ENCODE measurements around the gene CALCOCO1. TPM values are rescaled to one million over a fixed set of nuclear protein-coding genes. Genes with fewer than 3 reads are reported as not detected.

The CALCOCO1 gene
- total and polyA plus RNA-seq, 9 of the 15 experiments (the other 6 are each of a cell fraction or from before 2014, with no cell fraction given) = 1.9 to 31.8 (median 11.0) TPM

GRCh38 chr12:53737951-53738405, 10.7 kb upstream of the CALCOCO1 start:
- Histone ChIP-seq H3K4me1 (replicated peaks in 1 of 2; ENCODE audit: control insufficient read depth in 2 of 2, insufficient read depth in 2 of 2, low read length in 2 of 2) (peaks cover 0 to 15% of the 10 kb centered on the region in 2 experiments; a peak in 3 of 5 replicates), H4K20me1 (replicated peaks; ENCODE audit: control insufficient read depth, insufficient read depth, low read length) (peaks cover 12% of the 10 kb centered on the region), H3K27me3 (ENCODE audit: control insufficient read depth in 2 of 2, insufficient read depth in 2 of 2, low read length in 2 of 2) (peaks cover 58 to 70% of the 10 kb centered on the region in 2 experiments), H3K9me1 (ENCODE audit: control insufficient read depth, insufficient read depth, low read length) (no peaks in the 10 kb centered on the region), H3K9ac (ENCODE audit: insufficient read depth in 1 of 2, low read depth in 2 of 2, low read length in 2 of 2) (no peak overlapping the region), H3K79me2 (ENCODE audit: control insufficient read depth, insufficient read depth, low read length) (no peaks in the 10 kb centered on the region), H2AFZ (ENCODE audit: low read depth, low read length) (0 out of 2 replicates have a peak overlapping the region, but pooled peaks have one; percentile 23), H3K27ac (ENCODE audit: extremely low read depth, low read depth, low read length) (no peak overlapping the region), H3K36me3 (ENCODE audit: control insufficient read depth, insufficient read depth, low read length) (no peaks in the 10 kb centered on the region), H3K4me3 (no peak overlapping the region), H3K9me3 (replicated peaks; ENCODE audit: control insufficient read depth, insufficient read depth, low read depth, low read length) (no peaks in the 10 kb centered on the region), H3K4me2 (ENCODE audit: insufficient read depth, low read length) (no peak overlapping the region)
- POLR2A ChIA-PET = interaction anchor here (0.6 to 1.9 kb wide), 6 partner anchors 8 to 457 kb away, joined by 3 to 9 read pairs (median 4); partner anchors contain the start of gene CALCOCO1
- ATAC-seq = no peak
- intact Hi-C loops (cut with micrococcal nuclease) = no loop called here
- no TSS peak for BruUV-seq (replicated peaks)
- DNase-seq (ENCODE audit: extremely low read depth in 1 of 4, low spot score in 3 of 4) = no peak
- no peak for FAIRE-seq
- TF ChIP-seq ZNF589 (CRISPR knock-in tag; IDR thresholded peaks at IDR 0.05; ENCODE audit: low read depth) (no peak), TRIM25 (IDR thresholded peaks at IDR 0.05; ENCODE audit: borderline replicate concordance) (no peak), ZNF586 (CRISPR knock-in tag; conservative IDR thresholded peaks at IDR 0.05) (no peak), ETV1 (tag; conservative IDR thresholded peaks at IDR 0.05; ENCODE audit: low read depth) (no peak), GABPB1 (CRISPR knock-in tag; IDR thresholded peaks at IDR 0.05) (no peak), CREB1 (IDR thresholded peaks at IDR 0.05) (no peak), CREB1 (CRISPR knock-in tag; IDR thresholded peaks at IDR 0.05) (no peak), PYGO2 (tag; IDR thresholded peaks at IDR 0.05) (no peak), SIX5 (IDR thresholded peaks at IDR 0.05; ENCODE audit: borderline replicate concordance in 1 of 2, insufficient read depth in 1 of 2, low read depth in 1 of 2, low read length in 2 of 2) (no peak), PHF20 (IDR thresholded peaks at IDR 0.05; ENCODE audit: partially characterized antibody) (no peak), TAF9B (IDR thresholded peaks at IDR 0.05; ENCODE audit: partially characterized antibody) (no peak), MYC (IDR thresholded peaks at IDR 0.05; ENCODE audit: low read depth, low read length) (no peak), MYC (CRISPR knock-in tag; IDR thresholded peaks at IDR 0.05; ENCODE audit: borderline replicate concordance, low read depth) (no peak), ZNF436 (CRISPR knock-in tag; IDR thresholded peaks at IDR 0.05) (no peak), ZSCAN32 (CRISPR knock-in tag; IDR thresholded peaks at IDR 0.05) (no peak), HLTF (IDR thresholded peaks at IDR 0.05) (no peak), MXD1 (CRISPR knock-in tag; IDR thresholded peaks at IDR 0.05; ENCODE audit: borderline replicate concordance, poor library complexity, severe bottlenecking) (no peak), NCOA2 (IDR thresholded peaks at IDR 0.05; ENCODE audit: partially characterized antibody in 2 of 2) (no peak)
- TF ChIP-seq, protein P1, sequence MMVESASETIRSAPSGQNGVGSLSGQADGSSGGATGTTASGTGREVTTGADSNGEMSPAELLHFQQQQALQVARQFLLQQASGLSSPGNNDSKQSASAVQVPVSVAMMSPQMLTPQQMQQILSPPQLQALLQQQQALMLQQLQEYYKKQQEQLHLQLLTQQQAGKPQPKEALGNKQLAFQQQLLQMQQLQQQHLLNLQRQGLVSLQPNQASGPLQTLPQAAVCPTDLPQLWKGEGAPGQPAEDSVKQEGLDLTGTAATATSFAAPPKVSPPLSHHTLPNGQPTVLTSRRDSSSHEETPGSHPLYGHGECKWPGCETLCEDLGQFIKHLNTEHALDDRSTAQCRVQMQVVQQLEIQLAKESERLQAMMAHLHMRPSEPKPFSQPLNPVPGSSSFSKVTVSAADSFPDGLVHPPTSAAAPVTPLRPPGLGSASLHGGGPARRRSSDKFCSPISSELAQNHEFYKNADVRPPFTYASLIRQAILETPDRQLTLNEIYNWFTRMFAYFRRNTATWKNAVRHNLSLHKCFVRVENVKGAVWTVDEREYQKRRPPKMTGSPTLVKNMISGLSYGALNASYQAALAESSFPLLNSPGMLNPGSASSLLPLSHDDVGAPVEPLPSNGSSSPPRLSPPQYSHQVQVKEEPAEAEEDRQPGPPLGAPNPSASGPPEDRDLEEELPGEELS (CRISPR knock-in tag; IDR thresholded peaks at IDR 0.05; ENCODE audit: borderline replicate concordance) = no peak
- WGBS (ENCODE audit: insufficient coverage, low coverage, missing lambda C conversion rate) = 6% methylated on average over 14 of the region's 14 CpGs
- CTCF ChIA-PET (ENCODE audit: low intra/inter-chr PET ratio) = interaction anchor here (0.7 kb wide), 1 partner anchor 25 kb away, joined by 3 read pairs; no protein-coding TSS in a partner anchor
- in situ Hi-C loops (cut with MboI) = no loop called here
